Left cardiac atrium (tissue), 4 donors: ENCODE measurements around the gene ZBTB5. TPM values are rescaled to one million over a fixed set of nuclear protein-coding genes. Genes with fewer than 3 reads are reported as not detected.
"Not testable (repeated sequence)": the region's sequence is repeated elsewhere in the genome, so short reads cannot be mapped to it uniquely, and the experiment has no call there.

Experiments used
- ATAC-seq, 2 donors: fragments of 200-7000 bp; cut with Tn5 transposase; one replicate each; pipeline ENCODE4 v1.9.1; 2020; ENCODE audit warnings: mild to moderate bottlenecking in 2 of 2, moderate library complexity in 2 of 2
- DNase-seq: peaks from one replicate; pipeline ENCODE4 v3.0.0-alpha.2; 2020
- intact Hi-C, 2 donors: fragments of 100-400 bp; cut with DNase I; formaldehyde crosslinking; loops; one replicate each; pipeline versions ENCODE4 v1.14.1 to v1.15.1; 2022 to 2023
- total RNA-seq, 2 donors: library from RNA; stranded (reverse); fragmentation: NEBNext Ultra II Directional; extraction: Animal tissue kit (Norgen Biotek cat#: 25700); gene quantifications; one replicate each; pipeline ENCODE4 v1.2.1, GENCODE V29; 2021
- donor health status: DM: no; HTN: yes; CAD: no.
- donor health status: DM: no; HTN: yes; CAD: no; lungs with severe emphysema.
- donor health status: DM: yes; HTN: yes; CAD: no.
- donor health status: Dilated cardiomyopathy.

Gene ZBTB5
- total RNA-seq, 2 donors from 2014 or later: 5.4 to 7.8 TPM

- DNase-seq (no peak), ATAC-seq (no peak)
- intact Hi-C loops: no loop called here
Observed at GRCh38 chr9:37495571-37495970, 30.3 kb upstream of the ZBTB5 start.

GRCh38 chr9:37491939-37492338 lies 26.7 kb upstream of the ZBTB5 start:
- DNase-seq (no peak), ATAC-seq (no peak)
- intact Hi-C loops: no loop called here

- ATAC-seq (peak; percentile 64 to 85), DNase-seq (peak; percentile 62)
- intact Hi-C loops: loop anchor here (10.0 kb wide), 3 partner anchors 72 to 878 kb away; no protein-coding TSS in a partner anchor
Observed at GRCh38 chr9:37486616-37487548, 21.6 kb upstream of the ZBTB5 start.

- intact Hi-C loops: loop anchor here (10.0 kb wide), 3 partner anchors 71 to 879 kb away; no protein-coding TSS in a partner anchor
- DNase-seq: no peak
- ATAC-seq: peak; percentile 1 to 4
Observed at GRCh38 chr9:37486256-37486615, 21.0 kb upstream of the ZBTB5 start.

- DNase-seq (peak; percentile 97), ATAC-seq (peak; percentile 98)
- intact Hi-C loops: loop anchor here (10.0 kb wide), 3 partner anchors 71 to 879 kb away; no protein-coding TSS in a partner anchor
Observed at GRCh38 chr9:37485389-37486255, 20.4 kb upstream of the ZBTB5 start, which contains the start of gene POLR1E. POLR1E (plus strand) TSS chr9:37485948; CDS start chr9:37486048, 100 bp downstream.

GRCh38 chr9:37480759-37481158 lies 15.5 kb upstream of the ZBTB5 start:
- ATAC-seq: no peak
- intact Hi-C loops: loop anchor here (10.0 kb wide), 3 partner anchors 66 to 884 kb away; no protein-coding TSS in a partner anchor

GRCh38 chr9:37477987-37478619 lies 12.9 kb upstream of the ZBTB5 start:
- ATAC-seq, DNase-seq, intact Hi-C loops: not testable (repeated sequence)

More at GRCh38 chr9:37480759-37481158, 15.5 kb upstream of the ZBTB5 start:
- DNase-seq: no peak

- ATAC-seq, DNase-seq, intact Hi-C loops: not testable (repeated sequence)
Observed at GRCh38 chr9:37477443-37477842, 12.2 kb upstream of the ZBTB5 start.

GRCh38 chr9:37476930-37477329 lies 11.7 kb upstream of the ZBTB5 start:
- ATAC-seq (no peak), DNase-seq (no peak)
- intact Hi-C loops: no loop called here

- no peak for DNase-seq
- ATAC-seq: no peak
- intact Hi-C loops: no loop called here
Observed at GRCh38 chr9:37474438-37474837, 9.2 kb upstream of the ZBTB5 start.

- ATAC-seq, intact Hi-C loops, DNase-seq: not testable (repeated sequence)
Observed at GRCh38 chr9:37473982-37474381, 8.7 kb upstream of the ZBTB5 start.

GRCh38 chr9:37471942-37472684 lies 6.9 kb upstream of the ZBTB5 start:
- DNase-seq (no peak), ATAC-seq (peak; percentile 80 to 93)
- intact Hi-C loops: no loop called here

- no peak for DNase-seq
- intact Hi-C loops: no loop called here
- no peak for ATAC-seq
Observed at GRCh38 chr9:37468620-37469019, 3.4 kb upstream of the ZBTB5 start.

- intact Hi-C loops, DNase-seq, ATAC-seq: not testable (repeated sequence)
Observed at GRCh38 chr9:37467530-37467929, 2.3 kb upstream of the ZBTB5 start.

- intact Hi-C loops: no loop called here
- DNase-seq: peak; percentile 73
- ATAC-seq: peak; percentile 20 to 27
Observed at GRCh38 chr9:37466037-37466709, 923 bp upstream of the ZBTB5 start.

GRCh38 chr9:37464426-37465248 lies 613 bp downstream of the ZBTB5 start:
- ATAC-seq (peak; percentile 35 to 62), DNase-seq (peak; percentile 86)
- intact Hi-C loops: no loop called here

- ATAC-seq (no peak), DNase-seq (no peak)
- intact Hi-C loops: no loop called here
Observed at GRCh38 chr9:37464006-37464405, 1.2 kb downstream of the ZBTB5 start.
